ENCODE data around the gene CCND3.

Gene CCND3

GRCh38 chr6:41941280-41942066, at the start of gene CCND3:
Gene CCND3 (minus strand): TSS chr6:41941808. CDS start chr6:41941649, 159 bp downstream.
- in situ Hi-C loops (cut with HindIII; ENCODE audit: low sequenced_read_pairs): loop anchor here (25.0 kb wide), 1 partner anchor 154 kb away; the partner anchor contains the start of genes FRS3, PRICKLE4 and TOMM6

GRCh38 chr6:41986339-41986738, 44.7 kb upstream of the CCND3 start:
- in situ Hi-C loops (cut with HindIII; ENCODE audit: low sequenced_read_pairs): no loop called here

- in situ Hi-C loops (cut with HindIII; ENCODE audit: low sequenced_read_pairs): no loop called here
Observed at GRCh38 chr6:41984623-41985022, 43.0 kb upstream of the CCND3 start.

- in situ Hi-C loops (cut with HindIII; ENCODE audit: low sequenced_read_pairs): no loop called here
Observed at GRCh38 chr6:41976794-41977484, 35.3 kb upstream of the CCND3 start.

GRCh38 chr6:41975276-41975675, 33.7 kb upstream of the CCND3 start:
- in situ Hi-C loops (cut with HindIII; ENCODE audit: low sequenced_read_pairs): no loop called here

- in situ Hi-C loops (cut with HindIII; ENCODE audit: low sequenced_read_pairs): no loop called here
Observed at GRCh38 chr6:41974281-41974825, 32.7 kb upstream of the CCND3 start.

GRCh38 chr6:41972826-41973225, 31.2 kb upstream of the CCND3 start:
- in situ Hi-C loops (cut with HindIII; ENCODE audit: low sequenced_read_pairs): no loop called here

- in situ Hi-C loops (cut with HindIII; ENCODE audit: low sequenced_read_pairs): no loop called here
Observed at GRCh38 chr6:41970436-41970846, 28.8 kb upstream of the CCND3 start.

GRCh38 chr6:41967312-41968287, 26.0 kb upstream of the CCND3 start:
- in situ Hi-C loops (cut with HindIII; ENCODE audit: low sequenced_read_pairs): loop anchor here (5.0 kb wide), 1 partner anchor 95 kb away; no protein-coding TSS in a partner anchor

- in situ Hi-C loops (cut with HindIII; ENCODE audit: low sequenced_read_pairs): loop anchor here (5.0 kb wide), 1 partner anchor 95 kb away; no protein-coding TSS in a partner anchor
Observed at GRCh38 chr6:41966961-41967311, 25.3 kb upstream of the CCND3 start.

GRCh38 chr6:41966214-41966920, 24.8 kb upstream of the CCND3 start:
- in situ Hi-C loops (cut with HindIII; ENCODE audit: low sequenced_read_pairs): loop anchor here (5.0 kb wide), 1 partner anchor 94 kb away; no protein-coding TSS in a partner anchor

- in situ Hi-C loops (cut with HindIII; ENCODE audit: low sequenced_read_pairs): loop anchor here (5.0 kb wide), 1 partner anchor 93 kb away; no protein-coding TSS in a partner anchor
Observed at GRCh38 chr6:41965429-41966213, 24.0 kb upstream of the CCND3 start.

GRCh38 chr6:41964201-41964887, 22.7 kb upstream of the CCND3 start:
- in situ Hi-C loops (cut with HindIII; ENCODE audit: low sequenced_read_pairs): no loop called here

GRCh38 chr6:41963371-41963770, 21.8 kb upstream of the CCND3 start:
- in situ Hi-C loops (cut with HindIII; ENCODE audit: low sequenced_read_pairs): no loop called here

- in situ Hi-C loops (cut with HindIII; ENCODE audit: low sequenced_read_pairs): no loop called here
Observed at GRCh38 chr6:41960028-41960427, 18.4 kb upstream of the CCND3 start.

GRCh38 chr6:41958022-41958856, 16.6 kb upstream of the CCND3 start:
- in situ Hi-C loops (cut with HindIII; ENCODE audit: low sequenced_read_pairs): no loop called here

GRCh38 chr6:41957117-41957516, 15.5 kb upstream of the CCND3 start:
- in situ Hi-C loops (cut with HindIII; ENCODE audit: low sequenced_read_pairs): no loop called here

GRCh38 chr6:41955412-41955811, 13.8 kb upstream of the CCND3 start:
- in situ Hi-C loops (cut with HindIII; ENCODE audit: low sequenced_read_pairs): no loop called here

Measured in endothelial cell of hepatic sinusoid (primary cell).